HCT116 (cell line): Measurements from ENCODE around the gene PRDX1. TPM values are rescaled to one million over a fixed set of nuclear protein-coding genes. Genes with fewer than 3 reads are reported as not detected.
"Not testable (repeated sequence)": the region's sequence is repeated elsewhere in the genome, so short reads cannot be mapped to it uniquely, and the experiment has no call there.

Experiments used
- ATAC-seq: fragments of 200-7000 bp; cut with Tn5 transposase; 2 replicates; pipeline ENCODE4 v1.9.1; 2020; ENCODE audit warnings: mild to moderate bottlenecking, moderate library complexity
- BruUV-seq: library from RNA; stranded (reverse); fragments of 400-500 nt; replicated peaks from 2 replicates; lab custom pipeline; 2021; lab: Mats Ljungman, UMichigan
- CTCF ChIA-PET: fragments of 300-600 bp; sonication (Branson Sonifier 250); formaldehyde crosslinking; loops from one replicate; lab custom pipeline; 2021; ENCODE audit warnings: antibody characterized with exemption; lab: Charles Lee
- POLR2A ChIA-PET: fragments of 300-600, 350-600 bp; sonication (Branson Sonifier 250); formaldehyde crosslinking; loops from one replicate; lab custom pipeline; 2021; ENCODE audit warnings: antibody characterized with exemption; lab: Charles Lee
- RAD21 ChIA-PET, 2 experiments: fragments of 300-600 bp; sonication (Branson Sonifier 250); formaldehyde crosslinking; loops; one replicate each; lab custom pipeline; 2023; ENCODE audit warnings: low total read pairs in 2 of 2; ENCODE audit not compliant: uncharacterized antibody in 2 of 2, unreplicated experiment in 2 of 2, low non-redundant PET in 1 of 2; lab: Charles Lee
- DNase-seq: peaks from one replicate; pipeline ENCODE4 v3.0.0-alpha.2; 2010; ENCODE audit warnings: low read depth, low spot score
- H2AFZ ChIP-seq: fragments of 200-600 bp; shearing (Covaris generic), sonication (generic); 2 replicates; pipeline ENCODE4 v1.6.1; 2017; ENCODE audit warnings: low read depth, mixed run types, mixed read lengths, antibody characterized with exemption, low read length; ENCODE audit not compliant: poor library complexity, severe bottlenecking
- H3K27ac ChIP-seq: 2 replicates; pipeline ENCODE4 v1.5.1; 2012; ENCODE audit warnings: low read depth, low read length
- H3K27me3 ChIP-seq: fragments of 200-600 bp; sonication (generic); 2 replicates; pipeline ENCODE4 v1.6.1; 2016; ENCODE audit warnings: mixed run types, low read length, mixed read lengths; ENCODE audit not compliant: insufficient read depth
- H3K36me3 ChIP-seq, 2 experiments: fragments of 200-500 bp in 1 of 2; fragments of 200-600 bp in 1 of 2; sonication (Bioruptor generic) in 1 of 2; sonication (generic) in 1 of 2; 2 replicates each; pipeline versions ENCODE4 v1.5.1 to v1.6.1; 2014 to 2016; ENCODE audit warnings: low read length in 2 of 2, inconsistent platforms in 1 of 2, mixed read lengths in 1 of 2, mixed run types in 1 of 2; ENCODE audit not compliant: insufficient read depth in 2 of 2, control insufficient read depth in 1 of 2
- H3K4me1 ChIP-seq, 2 experiments: fragments of 200-600 bp in 1 of 2; sonication (generic) in 1 of 2; 2 replicates each; pipeline versions ENCODE4 v1.5.1 to v1.6.1; 2012 to 2017; ENCODE audit warnings: low read length in 2 of 2, inconsistent platforms in 1 of 2, mild to moderate bottlenecking in 1 of 2, mixed read lengths in 1 of 2, mixed run types in 1 of 2, moderate library complexity in 1 of 2; ENCODE audit not compliant: insufficient read depth in 2 of 2, control insufficient read depth in 1 of 2
- H3K4me2 ChIP-seq: fragments of 200-600 bp; sonication (generic); 2 replicates; pipeline ENCODE4 v1.6.1; 2017; ENCODE audit warnings: mixed run types, low read length, mixed read lengths
- H3K4me3 ChIP-seq, 2 experiments: fragments of 200-600 bp in 1 of 2; sonication (generic) in 1 of 2; replicated peaks in 1 of 2; 2 replicates each; pipeline ENCODE4 v1.5.1; 2011 to 2016; ENCODE audit warnings: low read length in 2 of 2, control low read depth in 1 of 2, low read depth in 1 of 2, mild to moderate bottlenecking in 1 of 2, mixed read lengths in 1 of 2, mixed run types in 1 of 2
- H3K79me2 ChIP-seq: fragments of 200-600 bp; sonication (generic); 2 replicates; pipeline ENCODE4 v1.6.1; 2017; ENCODE audit warnings: mild to moderate bottlenecking, mixed run types, low read length, moderate library complexity, mixed read lengths; ENCODE audit not compliant: insufficient read depth
- H3K9ac ChIP-seq: fragments of 200-600 bp; sonication (generic); 2 replicates; pipeline ENCODE4 v1.6.1; 2016; ENCODE audit warnings: low read length, mixed read lengths
- H3K9me2 ChIP-seq: fragments of 200-600 bp; sonication (generic), shearing (Covaris generic); 2 replicates; pipeline ENCODE4 v1.6.1; 2017; ENCODE audit warnings: mixed run types, mild to moderate bottlenecking, moderate library complexity; ENCODE audit not compliant: insufficient read depth
- H3K9me3 ChIP-seq, 2 experiments: fragments of 200-500 bp in 1 of 2; fragments of 200-600 bp in 1 of 2; sonication (Bioruptor generic) in 1 of 2; sonication (generic) in 1 of 2; 2 replicates each; pipeline ENCODE4 v1.6.1; 2014 to 2017; ENCODE audit warnings: low read length in 2 of 2, mixed read lengths in 2 of 2, inconsistent platforms in 1 of 2, low read depth in 1 of 2, mild to moderate bottlenecking in 1 of 2, mixed run types in 1 of 2, moderate library complexity in 1 of 2; ENCODE audit not compliant: control insufficient read depth in 1 of 2, insufficient read depth in 1 of 2
- H4K20me1 ChIP-seq: fragments of 200-600 bp; sonication (generic), shearing (Covaris generic); 2 replicates; pipeline ENCODE4 v1.6.1; 2017; ENCODE audit warnings: mixed run types, mild to moderate bottlenecking, moderate library complexity; ENCODE audit not compliant: insufficient read depth
- CBX3 ChIP-seq: IDR thresholded peaks from 2 replicates; pipeline ENCODE4 v1.6.1; 2012; ENCODE audit warnings: low read depth
- MAX ChIP-seq: IDR thresholded peaks from 2 replicates; pipeline ENCODE4 v1.6.1; 2012
- intact Hi-C: fragments of 100-400 bp; cut with micrococcal nuclease; formaldehyde crosslinking; loops from 2 replicates; pipeline ENCODE4 v1.10.0; 2022
- total RNA-seq: library from RNA; stranded (reverse); gene quantifications from one replicate; pipeline ENCODE4 v1.2.1, GENCODE V29; 2021; ENCODE audit not compliant: unreplicated experiment

PRDX1 gene
- total RNA-seq, 1 experiment from 2014 or later = 1,171 TPM

DNA sequence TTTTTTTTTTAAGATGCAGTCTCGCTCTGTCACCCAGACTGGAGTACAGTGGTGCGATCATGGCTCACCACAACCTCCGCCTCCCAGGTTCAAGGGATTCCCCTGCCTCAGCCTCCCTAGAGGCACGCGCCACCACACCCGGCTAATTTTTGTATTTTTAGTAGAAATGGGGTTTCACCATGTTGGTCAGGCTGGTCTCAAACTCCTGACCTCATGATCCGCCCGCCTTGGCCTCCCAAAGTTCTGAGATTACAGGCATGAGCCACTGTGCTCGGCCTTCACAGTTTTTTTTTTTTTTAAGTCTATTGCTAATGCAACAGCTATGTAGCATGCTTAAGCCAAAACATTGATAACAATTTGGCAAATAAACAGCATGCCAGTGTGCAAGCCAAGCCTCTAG is 54.3 kb downstream of the PRDX1 start:
- BruUV-seq, ATAC-seq, CTCF ChIA-PET, DNase-seq, POLR2A ChIA-PET, H2AFZ ChIP-seq, H3K4me3 ChIP-seq, H3K9me2 ChIP-seq, RAD21 ChIA-PET, H3K36me3 ChIP-seq, H4K20me1 ChIP-seq, H3K4me2 ChIP-seq, H3K9me3 ChIP-seq, H3K27ac ChIP-seq, H3K9ac ChIP-seq, H3K4me1 ChIP-seq, H3K27me3 ChIP-seq, H3K79me2 ChIP-seq: not testable (repeated sequence)
- intact Hi-C loops = loop anchor here (5.0 kb wide), 1 partner anchor 85 kb away; no protein-coding TSS in a partner anchor

DNA sequence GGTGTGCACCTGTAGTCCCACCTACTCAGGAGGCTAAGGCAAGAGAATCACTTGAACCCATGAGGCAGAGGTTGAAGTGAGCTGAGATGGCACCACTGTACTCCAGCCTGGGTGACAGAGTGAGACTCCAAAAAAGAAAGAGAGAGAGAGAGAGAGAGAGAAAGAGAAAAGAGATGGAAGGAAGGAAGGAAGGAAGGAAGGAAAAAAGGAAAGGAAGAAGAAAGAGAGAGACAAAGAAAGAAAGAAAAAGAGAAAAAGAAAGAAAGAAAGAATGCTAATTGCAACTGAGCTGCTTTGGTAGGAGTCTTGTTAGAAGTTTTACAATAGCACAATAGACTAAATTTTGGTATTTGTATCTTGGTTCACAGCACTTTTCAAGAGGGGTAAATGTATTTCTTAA is 56.4 kb downstream of the PRDX1 start:
- H3K4me2 ChIP-seq = no peak overlapping the region
- DNase-seq = no peak
- H4K20me1 ChIP-seq = no peaks in the 10 kb centered on the region
- intact Hi-C loops = loop anchor here (5.0 kb wide), 1 partner anchor 83 kb away; no protein-coding TSS in a partner anchor
- ChIA-PET RAD21 (no interaction called here), POLR2A (no interaction called here), CTCF (no interaction called here)
- ATAC-seq = no peak
- BruUV-seq = no TSS peak
- no peaks in the 10 kb centered on the region for H3K9me3 ChIP-seq
- no peaks in the 10 kb centered on the region for H3K4me1 ChIP-seq
- H3K9ac ChIP-seq = no peak overlapping the region
- no peaks in the 10 kb centered on the region for H3K27me3 ChIP-seq
- no peak overlapping the region for H3K27ac ChIP-seq
- no peaks in the 10 kb centered on the region for H3K79me2 ChIP-seq
- no peak overlapping the region for H3K4me3 ChIP-seq
- H2AFZ ChIP-seq = no peak overlapping the region
- no peaks in the 10 kb centered on the region for H3K9me2 ChIP-seq
- no peaks in the 10 kb centered on the region for H3K36me3 ChIP-seq
- no peak for TF ChIP-seq CBX3
- TF ChIP-seq MAX = no peak

Other genes with a start within 250 kb of the PRDX1 start
- not detected for gene HPDL, start 195.0 kb downstream of the PRDX1 start, total RNA-seq
- 11.5 TPM for gene TOE1, start 181.7 kb downstream of the PRDX1 start, total RNA-seq
- gene MUTYH, start 181.4 kb downstream of the PRDX1 start, total RNA-seq = 44.8 TPM
- gene TESK2, start 30.7 kb downstream of the PRDX1 start, total RNA-seq = 5.0 TPM
- gene CCDC163, start 21.8 kb downstream of the PRDX1 start, total RNA-seq = 3.1 TPM
- gene MMACHC, start 21.6 kb downstream of the PRDX1 start, total RNA-seq = 16.2 TPM
- 199 TPM for gene AKR1A1, start 28.9 kb upstream of the PRDX1 start, total RNA-seq
- gene NASP, start 62.2 kb upstream of the PRDX1 start, total RNA-seq = 185 TPM
- gene CCDC17, start 102.2 kb upstream of the PRDX1 start, total RNA-seq = 2.4 TPM
- gene GPBP1L1, start 164.6 kb upstream of the PRDX1 start, total RNA-seq = 110 TPM
- 39.3 TPM for gene TMEM69, start 166.3 kb upstream of the PRDX1 start, total RNA-seq
- 13.8 TPM for gene IPP, start 228.8 kb upstream of the PRDX1 start, total RNA-seq